Brain microvascular endothelial cell (primary cell): Measurements from ENCODE around the gene ATP8A2.
A peak's percentile ranks its signal among the peaks of the same experiment; 100 is the strongest.

Experiments used
- DNase-seq: peaks from one replicate; pipeline ENCODE4 v3.0.0-alpha.2; 2020
- H3K27ac ChIP-seq: fragments of 250-450 bp; sonication (Bioruptor Pico); 2 replicates; pipeline ENCODE4 v1.5.1; 2020; ENCODE audit warnings: mild to moderate bottlenecking, moderate library complexity
- H3K27me3 ChIP-seq: fragments of 250-450 bp; sonication (Bioruptor Pico); replicated peaks from 2 replicates; pipeline ENCODE4 v1.5.1; 2020; ENCODE audit warnings: mild to moderate bottlenecking
- H3K36me3 ChIP-seq: fragments of 250-450 bp; sonication (Bioruptor Pico); replicated peaks from 2 replicates; pipeline ENCODE4 v1.5.1; 2020; ENCODE audit warnings: mild to moderate bottlenecking
- H3K4me3 ChIP-seq: 2 replicates; pipeline ENCODE4 v1.5.1; 2011; ENCODE audit warnings: low read depth, mild to moderate bottlenecking, control low read depth, low read length, moderate library complexity
- in situ Hi-C: cut with HindIII; loops from 2 replicates; pipeline ENCODE4 v1.10.0; 2017; ENCODE audit warnings: low sequenced_read_pairs, low pct_ligation_motif_present
- TF ChIP-seq, protein P1 (sequence below): IDR thresholded peaks from 2 replicates; pipeline ENCODE4 v1.5.1; 2011; ENCODE audit warnings: low read depth, mild to moderate bottlenecking, moderate library complexity, low read length, control low read depth, inconsistent platforms; ENCODE audit errors: missing control alignments

Gene ATP8A2

DNA sequence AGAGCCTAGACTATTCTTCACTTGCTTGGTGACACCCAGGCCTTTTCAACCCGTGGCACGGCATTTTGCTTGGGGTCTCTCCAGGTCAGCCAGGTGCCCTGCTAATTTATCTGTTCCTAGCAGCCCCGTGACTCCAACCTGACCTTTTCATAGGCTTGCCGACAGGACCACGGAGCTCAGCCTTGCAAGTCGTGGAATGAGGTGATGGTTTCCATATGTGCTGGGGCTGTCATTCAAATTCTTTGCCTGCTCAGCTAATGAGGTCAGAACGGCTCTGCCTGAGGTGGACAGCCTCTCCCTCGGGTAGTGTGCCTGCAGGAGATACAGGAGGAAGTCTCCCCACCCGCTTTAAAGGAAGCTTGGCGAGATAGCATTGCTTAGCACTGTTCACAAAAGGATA lies 619.0 kb downstream of the ATP8A2 start:
- in situ Hi-C loops, result no loop called here
- peak; percentile 42 for DNase-seq
- no peak overlapping the region for H3K27ac ChIP-seq
- H3K4me3 ChIP-seq, result no peak overlapping the region
- H3K36me3 ChIP-seq, result no peaks in the 10 kb centered on the region
- TF ChIP-seq, protein P1, sequence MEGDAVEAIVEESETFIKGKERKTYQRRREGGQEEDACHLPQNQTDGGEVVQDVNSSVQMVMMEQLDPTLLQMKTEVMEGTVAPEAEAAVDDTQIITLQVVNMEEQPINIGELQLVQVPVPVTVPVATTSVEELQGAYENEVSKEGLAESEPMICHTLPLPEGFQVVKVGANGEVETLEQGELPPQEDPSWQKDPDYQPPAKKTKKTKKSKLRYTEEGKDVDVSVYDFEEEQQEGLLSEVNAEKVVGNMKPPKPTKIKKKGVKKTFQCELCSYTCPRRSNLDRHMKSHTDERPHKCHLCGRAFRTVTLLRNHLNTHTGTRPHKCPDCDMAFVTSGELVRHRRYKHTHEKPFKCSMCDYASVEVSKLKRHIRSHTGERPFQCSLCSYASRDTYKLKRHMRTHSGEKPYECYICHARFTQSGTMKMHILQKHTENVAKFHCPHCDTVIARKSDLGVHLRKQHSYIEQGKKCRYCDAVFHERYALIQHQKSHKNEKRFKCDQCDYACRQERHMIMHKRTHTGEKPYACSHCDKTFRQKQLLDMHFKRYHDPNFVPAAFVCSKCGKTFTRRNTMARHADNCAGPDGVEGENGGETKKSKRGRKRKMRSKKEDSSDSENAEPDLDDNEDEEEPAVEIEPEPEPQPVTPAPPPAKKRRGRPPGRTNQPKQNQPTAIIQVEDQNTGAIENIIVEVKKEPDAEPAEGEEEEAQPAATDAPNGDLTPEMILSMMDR, result no peak
- H3K27me3 ChIP-seq, result no peaks in the 10 kb centered on the region

DNA sequence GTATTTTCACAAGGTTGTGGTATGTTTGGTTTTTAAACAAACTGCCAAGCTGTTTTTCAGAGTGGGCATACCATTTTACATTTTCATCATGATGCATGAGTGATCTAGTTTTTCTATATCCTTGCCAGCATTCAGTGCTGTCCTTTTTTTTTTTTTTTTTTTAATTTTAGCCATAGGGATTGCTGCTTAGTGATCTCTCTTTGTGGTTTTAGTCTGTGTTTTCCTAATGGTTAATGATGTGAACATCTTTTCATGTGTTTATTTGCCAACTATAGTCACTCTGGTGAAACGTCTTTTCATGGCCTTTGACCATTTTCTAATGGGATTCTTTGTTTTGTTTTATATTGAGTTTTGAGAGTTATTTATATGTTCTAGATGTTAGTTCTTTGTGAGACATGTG lies 620.3 kb downstream of the ATP8A2 start:
- TF ChIP-seq, protein P1, result no peak
- Histone ChIP-seq H3K36me3 (no peaks in the 10 kb centered on the region), H3K4me3 (no peak overlapping the region), H3K27ac (no peak overlapping the region), H3K27me3 (no peaks in the 10 kb centered on the region)
- in situ Hi-C loops, result no loop called here
- no peak for DNase-seq

DNA sequence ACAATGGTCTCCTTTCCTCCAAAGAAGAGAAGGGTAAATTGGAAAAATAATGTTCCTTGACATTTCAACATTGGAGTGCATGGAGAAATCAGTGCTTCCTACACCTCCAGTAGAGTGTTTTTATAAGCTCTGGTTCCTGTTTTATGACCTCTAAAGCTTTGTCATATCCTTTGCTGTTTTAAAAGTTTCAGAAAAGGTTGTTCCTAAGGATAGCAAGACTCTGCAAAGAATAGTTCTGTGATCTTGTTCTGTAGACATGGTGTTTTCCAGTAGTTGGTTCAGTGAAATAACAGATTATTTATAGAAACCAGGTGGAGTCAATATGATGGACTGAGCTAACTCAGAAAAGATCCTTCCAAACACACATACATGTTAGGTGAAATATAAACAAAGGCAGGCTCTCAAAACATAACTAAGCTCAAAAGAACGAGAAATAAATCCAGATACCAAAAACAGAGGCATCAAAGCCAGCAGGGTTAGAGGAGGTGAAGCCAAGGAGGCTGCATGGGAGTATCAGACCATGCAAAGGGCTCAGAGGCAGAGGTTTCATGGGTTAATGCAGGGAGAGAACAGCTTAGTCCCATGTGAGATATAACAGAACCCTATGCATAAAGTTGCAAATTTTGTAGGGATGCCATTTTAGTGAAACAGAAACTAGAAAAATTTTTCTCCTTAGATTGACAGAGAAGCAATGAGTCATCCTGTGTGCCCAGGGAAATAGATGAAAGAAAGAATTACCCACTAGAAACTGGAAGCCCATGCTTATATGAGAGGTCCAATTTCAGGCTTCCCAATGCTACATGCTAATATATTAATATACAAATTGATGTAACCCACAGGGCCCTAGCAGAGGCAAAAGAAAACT lies 635.7 kb downstream of the ATP8A2 start:
- no peaks in the 10 kb centered on the region for H3K36me3 ChIP-seq
- no peak overlapping the region for H3K27ac ChIP-seq
- TF ChIP-seq, protein P1, result no peak
- no peaks in the 10 kb centered on the region for H3K27me3 ChIP-seq
- DNase-seq, result no peak
- no peak overlapping the region for H3K4me3 ChIP-seq
- in situ Hi-C loops, result no loop called here

DNA sequence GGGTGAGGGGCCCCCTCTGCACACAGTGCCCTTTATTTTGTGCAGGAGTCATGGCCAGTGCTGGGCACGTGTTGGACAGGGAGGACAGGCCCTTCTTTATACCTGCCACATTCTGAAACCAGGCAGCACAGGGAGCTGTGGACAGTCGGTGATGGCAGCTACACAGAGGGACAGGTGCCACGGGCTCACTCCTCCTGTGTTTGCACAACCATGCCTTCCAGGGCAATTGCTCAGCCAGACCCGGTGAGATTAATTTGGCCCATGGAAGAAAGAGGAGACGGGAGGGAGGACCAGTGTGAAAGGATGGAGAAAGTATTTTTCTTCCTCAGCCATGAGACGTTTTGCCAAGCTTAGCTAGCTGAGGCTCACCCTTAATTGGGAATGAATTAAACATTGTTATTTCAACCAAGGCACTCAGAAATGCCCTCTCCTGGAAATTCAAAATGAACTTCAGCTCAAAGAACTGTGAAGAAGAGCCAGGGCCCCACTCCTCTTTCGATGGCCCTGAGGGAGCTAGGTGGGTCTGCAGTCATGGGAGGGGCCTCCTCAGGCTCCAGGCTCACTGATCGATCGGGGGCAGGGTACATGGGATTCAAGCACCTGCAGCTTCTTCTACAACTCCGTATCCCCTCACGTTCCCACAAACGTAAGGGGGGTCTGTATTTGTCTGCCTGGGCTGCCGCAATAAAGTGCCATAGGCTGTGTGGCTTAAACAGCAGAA lies 638.9 kb downstream of the ATP8A2 start:
- H3K4me3 ChIP-seq, result no peak overlapping the region
- in situ Hi-C loops, result no loop called here
- H3K27ac ChIP-seq, result no peak overlapping the region
- no peak for DNase-seq
- H3K27me3 ChIP-seq, result no peaks in the 10 kb centered on the region
- TF ChIP-seq, protein P1, result no peak
- H3K36me3 ChIP-seq, result no peaks in the 10 kb centered on the region

DNA sequence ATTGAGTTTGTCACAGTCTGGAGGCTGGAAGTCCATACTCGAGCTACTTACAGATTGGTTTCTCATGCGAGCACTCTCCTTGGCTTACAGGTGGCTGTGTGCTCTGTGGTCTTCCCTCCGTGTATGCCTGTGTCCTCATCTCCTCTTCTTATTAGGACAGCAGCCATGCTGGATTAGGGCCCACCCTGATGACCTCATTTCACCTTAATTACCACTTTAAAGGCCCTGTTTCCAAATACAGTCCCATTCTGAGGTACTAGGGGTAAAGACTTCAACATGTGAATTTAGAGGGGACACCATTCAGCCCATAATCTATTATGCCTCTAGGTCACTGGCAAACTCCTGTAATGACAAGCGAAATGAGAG lies 639.4 kb downstream of the ATP8A2 start:
- TF ChIP-seq, protein P1, result no peak
- Histone ChIP-seq H3K36me3 (no peaks in the 10 kb centered on the region), H3K4me3 (no peak overlapping the region), H3K27ac (no peak overlapping the region), H3K27me3 (no peaks in the 10 kb centered on the region)
- in situ Hi-C loops, result no loop called here
- no peak for DNase-seq
